Activated CD4-positive, alpha-beta T cell treated with anti-CD3 and anti-CD28 coated beads, Interleukin-2, amount 50 U/mL, for 48 hours (primary cell): Measurements from ENCODE around the gene HEXD.
"Not testable (repeated sequence)": the region's sequence is repeated elsewhere in the genome, so short reads cannot be mapped to it uniquely, and the experiment has no call there.

Experiments used
- DNase-seq, 2 experiments: peaks; one replicate each; pipeline ENCODE4 v3.0.0-alpha.2; 2020

HEXD gene

GRCh38 chr17:82442643-82443464 is 24.7 kb downstream of the HEXD start:
- no peak for DNase-seq

GRCh38 chr17:82443465-82444283 is 25.5 kb downstream of the HEXD start:
- DNase-seq, result no peak

- DNase-seq, result no peak
These were observed 26.2 kb downstream of the HEXD start for GRCh38 chr17:82444284-82444893.

GRCh38 chr17:82444941-82445521 is 26.9 kb downstream of the HEXD start:
- no peak for DNase-seq

GRCh38 chr17:82445542-82445941 is 27.4 kb downstream of the HEXD start:
- DNase-seq, result peak in 1 of 2 experiments; percentile 29

- DNase-seq, result no peak
These were observed 28.0 kb downstream of the HEXD start for GRCh38 chr17:82446124-82446523.

GRCh38 chr17:82446649-82447048 is 28.5 kb downstream of the HEXD start:
- DNase-seq, result no peak

- DNase-seq, result no peak
These were observed 29.7 kb downstream of the HEXD start for GRCh38 chr17:82447876-82448275.

GRCh38 chr17:82449131-82449882 is 31.2 kb downstream of the HEXD start:
- DNase-seq, result peak; percentile 67 to 72

- peak; percentile 56 to 64 for DNase-seq
These were observed 31.8 kb downstream of the HEXD start for GRCh38 chr17:82449883-82450356.

- DNase-seq, result peak; percentile 95
These were observed 32.4 kb downstream of the HEXD start, which contains the start of gene CYBC1 for GRCh38 chr17:82450357-82451106. Gene CYBC1, minus strand, starts transcription at chr17:82450752. Its CDS starts 1,498 bp downstream, at chr17:82449254.

GRCh38 chr17:82452162-82452561 is 34.0 kb downstream of the HEXD start:
- DNase-seq, result no peak

GRCh38 chr17:82453151-82453550 is 35.0 kb downstream of the HEXD start:
- DNase-seq, result not testable (repeated sequence)

- DNase-seq, result not testable (repeated sequence)
These were observed 35.6 kb downstream of the HEXD start for GRCh38 chr17:82453706-82454105.

GRCh38 chr17:82457073-82457928 is 39.2 kb downstream of the HEXD start:
- DNase-seq, result no peak

GRCh38 chr17:82457929-82458178 is 39.7 kb downstream of the HEXD start:
- no peak for DNase-seq

GRCh38 chr17:82458179-82458884 is 40.2 kb downstream of the HEXD start, which contains the start of gene NARF:
Gene NARF, plus strand, starts transcription at chr17:82458741. Its CDS starts 63 bp downstream, at chr17:82458804.
- DNase-seq, result peak; percentile 95 to 96

- peak in 1 of 2 experiments; percentile 29 for DNase-seq
These were observed 40.8 kb downstream of the HEXD start for GRCh38 chr17:82458885-82459424.

- not testable (repeated sequence) for DNase-seq
These were observed 41.8 kb downstream of the HEXD start for GRCh38 chr17:82459936-82460335.
